Left kidney (tissue), 8 donors: ENCODE data around the gene NDUFA8. TPM values are rescaled to one million over a fixed set of nuclear protein-coding genes. Genes with fewer than 3 reads are reported as not detected.
A peak's percentile ranks its signal among the peaks of the same experiment; 100 is the strongest.

Source experiments
- DNase-seq: peaks from one replicate; pipeline ENCODE4 v3.0.0-alpha.2; 2013
- long read RNA-seq, 8 donors: transcript quantifications; one replicate each; lab custom pipeline, GENCODE V29; 2026
- polyA plus RNA-seq: library from polyadenylated mRNA; unstranded; fragments of 120-200 nt; gene quantifications from one replicate; pipeline ENCODE4 v1.2.1, GENCODE V29; 2013; ENCODE audit not compliant: insufficient read length

The NDUFA8 gene
- polyA plus RNA-seq: 70.9 TPM
- long read RNA-seq, donor 1, transcript NDUFA8-201 (4 exons, 844 nt): major isoform, 82 of 124 reads
- long read RNA-seq, donor 1, partial matches to known transcripts: 42 of 124 reads
- long read RNA-seq, donor 1, other reads (novel, unspliced or antisense): 0 of 124 reads
- long read RNA-seq, donor 2, transcript NDUFA8-201 (4 exons, 844 nt): major isoform, 72 of 101 reads
- long read RNA-seq, donor 2, partial matches to known transcripts: 22 of 101 reads
- long read RNA-seq, donor 2, other reads (novel, unspliced or antisense): 7 of 101 reads
- long read RNA-seq, donor 3, transcript NDUFA8-201 (4 exons, 844 nt): major isoform, 73 of 91 reads
- long read RNA-seq, donor 3, partial matches to known transcripts: 18 of 91 reads
- long read RNA-seq, donor 3, other reads (novel, unspliced or antisense): 0 of 91 reads
- long read RNA-seq, donor 4, transcript NDUFA8-201 (4 exons, 844 nt): major isoform, 7 of 7 reads
- long read RNA-seq, donor 4, partial matches to known transcripts: 0 of 7 reads
- long read RNA-seq, donor 4, other reads (novel, unspliced or antisense): 0 of 7 reads
- long read RNA-seq, donor 5, transcript NDUFA8-201 (4 exons, 844 nt): major isoform, 131 of 213 reads
- long read RNA-seq, donor 5, partial matches to known transcripts: 72 of 213 reads
- long read RNA-seq, donor 5, other reads (novel, unspliced or antisense): 10 of 213 reads
- long read RNA-seq, donor 6, transcript NDUFA8-201 (4 exons, 844 nt): major isoform, 61 of 85 reads
- long read RNA-seq, donor 6, partial matches to known transcripts: 24 of 85 reads
- long read RNA-seq, donor 6, other reads (novel, unspliced or antisense): 0 of 85 reads
- long read RNA-seq, donor 7, transcript NDUFA8-201 (4 exons, 844 nt): major isoform, 100 of 162 reads
- long read RNA-seq, donor 7, partial matches to known transcripts: 49 of 162 reads
- long read RNA-seq, donor 7, other reads (novel, unspliced or antisense): 13 of 162 reads
- long read RNA-seq, donor 8, transcript NDUFA8-201 (4 exons, 844 nt): major isoform, 30 of 45 reads
- long read RNA-seq, donor 8, partial matches to known transcripts: 15 of 45 reads
- long read RNA-seq, donor 8, other reads (novel, unspliced or antisense): 0 of 45 reads

DNA sequence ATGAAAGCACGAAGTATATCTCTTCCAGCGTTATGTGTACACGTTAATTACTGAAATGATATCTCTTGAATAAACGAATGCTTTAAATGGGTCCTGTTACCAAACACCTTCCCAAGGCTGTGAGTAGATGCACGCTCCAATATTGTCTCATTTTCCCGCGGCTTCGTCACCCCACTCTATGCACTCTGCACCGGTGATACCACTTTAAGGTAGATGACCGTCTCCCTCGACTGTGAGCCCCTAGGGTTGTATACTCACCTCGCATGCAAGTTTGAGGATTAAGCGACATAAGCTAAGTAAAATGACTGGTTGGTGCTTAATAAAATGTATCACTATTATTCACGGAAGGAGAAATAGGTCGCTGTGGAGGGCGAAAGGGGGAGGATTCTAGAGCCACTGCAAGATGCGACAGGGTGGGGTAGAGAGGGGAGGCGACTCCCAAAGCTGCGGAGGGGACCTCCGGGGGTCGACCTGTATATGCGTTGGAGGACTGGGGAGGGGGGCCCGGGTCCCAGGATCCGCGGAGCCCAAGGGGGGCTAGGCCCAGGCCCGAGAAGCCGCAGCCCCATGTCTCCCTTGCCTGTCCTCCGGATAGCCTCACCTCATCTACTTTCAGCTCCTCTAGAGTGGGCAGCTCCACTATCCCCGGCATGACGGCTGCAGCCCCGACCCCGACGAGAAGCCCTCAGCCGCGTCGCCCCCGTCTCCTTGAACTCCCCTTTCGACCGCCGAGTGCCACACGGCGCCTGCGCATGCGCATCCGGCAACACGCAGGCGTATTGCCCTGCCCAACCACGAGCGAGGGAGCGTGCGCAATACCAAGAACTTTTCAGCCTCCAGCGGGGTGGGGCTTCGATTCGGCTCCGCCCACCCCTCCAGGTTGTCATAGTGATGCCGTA lies at the start of gene NDUFA8, which contains the start of gene MORN5:
Gene NDUFA8 (minus strand): TSS at position 754 of the 899 bp plus-strand sequence. CDS start 102 bp downstream, at position 652.
Gene MORN5 (plus strand): TSS at position 883 of the 899 bp plus-strand sequence. CDS start 65 bp downstream, outside the sequence.
- peak; percentile 97 for DNase-seq

DNA sequence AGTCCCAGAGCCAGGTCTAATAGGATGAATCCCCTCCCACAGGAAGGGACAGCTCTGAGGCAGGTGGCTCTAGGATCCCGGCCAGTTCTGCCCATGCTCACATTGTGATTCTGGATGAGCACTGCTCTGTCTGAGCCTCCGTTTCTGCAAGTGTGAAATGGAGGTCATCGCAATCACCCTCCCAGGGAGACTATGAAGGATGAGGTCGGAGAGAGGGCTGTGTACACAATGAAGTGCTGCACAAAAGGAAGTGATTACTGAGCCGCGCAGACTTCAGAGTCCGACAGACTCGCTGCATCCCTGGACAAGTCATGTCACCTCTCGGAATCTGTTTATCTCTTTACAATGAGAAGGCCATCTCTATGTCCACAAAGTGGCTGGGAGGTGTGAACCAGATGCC lies 47.5 kb upstream of the NDUFA8 start:
- DNase-seq: no peak

DNA sequence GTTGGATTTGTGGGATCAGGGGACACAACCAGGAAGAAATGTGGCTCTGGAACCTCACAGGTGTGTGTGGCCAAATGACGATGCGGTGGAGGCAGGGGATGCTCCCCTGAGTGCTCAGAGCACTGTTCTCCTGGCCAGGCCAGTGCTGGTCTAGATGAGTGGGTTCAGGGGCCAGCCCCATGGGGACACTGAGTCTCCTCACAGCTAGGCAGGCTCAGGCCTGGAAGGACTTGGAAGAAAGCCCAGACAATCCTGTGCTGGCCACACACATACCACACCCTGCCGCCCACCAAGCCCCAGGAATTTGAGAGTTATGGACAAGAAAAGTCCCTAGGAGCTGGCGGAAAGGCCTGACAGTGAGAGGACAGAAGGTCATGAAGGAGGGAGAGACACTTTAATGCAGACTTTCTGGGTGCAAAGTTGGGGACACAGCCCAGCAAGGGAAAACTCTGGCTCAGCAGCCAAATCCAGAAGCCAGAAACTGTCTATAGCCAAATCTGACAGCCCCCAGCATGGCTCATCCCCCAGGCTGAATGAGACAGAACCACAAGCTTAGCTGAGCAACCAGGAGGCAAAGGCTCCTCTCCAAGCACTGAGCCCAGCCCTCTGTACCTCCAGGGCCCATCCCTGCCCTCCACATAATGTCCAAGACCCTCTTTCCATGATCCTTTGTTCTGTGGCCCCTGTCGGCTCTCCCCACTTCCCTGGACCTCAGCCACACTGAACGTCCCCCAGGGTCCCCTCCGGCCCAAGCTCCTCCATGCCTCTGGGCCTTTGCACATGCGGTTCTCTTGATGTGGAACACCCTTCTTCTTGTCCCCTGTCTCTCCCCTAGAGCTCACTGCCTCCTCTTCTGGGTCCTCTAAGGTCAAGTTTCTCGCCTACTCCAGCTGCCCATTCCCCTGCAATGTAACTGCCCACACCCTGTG lies 46.8 kb upstream of the NDUFA8 start:
- DNase-seq: no peak

GRCh38 chr9:122205176-122205575 lies 45.6 kb upstream of the NDUFA8 start:
- no peak for DNase-seq

DNA sequence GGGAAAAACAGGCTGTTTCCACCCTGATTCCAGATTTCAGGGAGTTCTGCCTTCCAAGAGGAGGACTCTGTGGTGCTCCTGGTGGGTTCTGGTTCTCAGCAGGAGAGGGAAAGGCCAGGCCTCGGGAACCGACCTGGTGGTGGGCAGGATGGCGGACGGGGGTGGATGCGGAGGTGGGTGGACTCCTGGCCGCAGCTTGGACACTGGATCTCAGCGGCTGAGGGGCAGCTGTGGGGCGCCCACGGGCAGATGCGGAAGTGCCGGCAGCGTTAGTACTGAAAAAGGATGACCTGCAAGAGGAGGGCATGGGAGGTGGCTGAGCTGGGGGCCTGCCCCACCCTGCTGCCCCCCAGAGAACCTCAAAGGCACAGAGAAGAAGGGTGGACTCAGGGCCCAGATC lies 44.9 kb upstream of the NDUFA8 start:
- DNase-seq: no peak

- no peak for DNase-seq
Observed at GRCh38 chr9:122204055-122204454, 44.5 kb upstream of the NDUFA8 start.

GRCh38 chr9:122202111-122202510 lies 42.5 kb upstream of the NDUFA8 start:
- DNase-seq: no peak

DNA sequence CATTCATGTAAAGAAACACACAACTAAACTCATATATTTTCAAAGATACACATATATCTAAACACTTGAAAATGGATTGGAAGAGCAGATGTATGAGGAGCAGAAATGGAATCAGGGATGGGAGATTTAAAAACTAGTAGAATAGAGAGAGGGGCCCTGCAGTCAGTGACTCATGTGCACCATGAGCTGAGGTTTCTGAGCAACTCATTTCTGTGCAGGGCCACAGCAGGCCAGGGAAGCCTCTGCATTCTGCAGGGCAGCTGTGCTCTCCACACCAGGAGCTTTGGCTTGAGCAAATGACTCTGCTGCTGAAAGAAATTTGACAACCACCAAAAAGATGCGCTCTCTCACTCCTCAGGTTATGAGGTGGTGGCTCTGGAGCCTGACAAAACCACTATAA lies 42.1 kb upstream of the NDUFA8 start:
- no peak for DNase-seq

- DNase-seq: no peak
Observed at GRCh38 chr9:122200960-122201595, 41.5 kb upstream of the NDUFA8 start.

- DNase-seq: no peak
Observed at GRCh38 chr9:122197882-122198281, 38.3 kb upstream of the NDUFA8 start.

DNA sequence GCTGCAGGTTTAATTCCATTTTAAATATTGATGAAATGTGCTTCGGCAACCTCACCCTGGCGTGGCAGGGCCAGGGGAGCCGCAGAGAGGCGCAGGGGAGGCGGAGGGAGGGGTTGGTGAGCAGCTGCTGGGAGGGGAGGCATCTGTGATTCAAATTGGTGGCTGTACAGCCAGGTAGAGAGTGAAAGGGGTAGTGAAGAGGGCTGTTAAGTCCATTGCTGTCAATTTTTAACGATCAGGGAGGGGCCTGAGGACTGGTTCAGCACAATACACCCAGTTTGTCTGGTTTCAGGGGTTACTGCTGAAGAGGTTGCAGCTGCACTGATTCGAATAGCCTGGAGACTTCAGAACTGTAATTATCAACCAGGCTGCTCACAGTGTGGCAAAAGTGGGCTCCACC lies 37.8 kb upstream of the NDUFA8 start:
- DNase-seq: no peak

GRCh38 chr9:122195875-122196274 lies 36.3 kb upstream of the NDUFA8 start:
- DNase-seq: no peak

- DNase-seq: no peak
Observed at GRCh38 chr9:122193651-122194050, 34.1 kb upstream of the NDUFA8 start.

DNA sequence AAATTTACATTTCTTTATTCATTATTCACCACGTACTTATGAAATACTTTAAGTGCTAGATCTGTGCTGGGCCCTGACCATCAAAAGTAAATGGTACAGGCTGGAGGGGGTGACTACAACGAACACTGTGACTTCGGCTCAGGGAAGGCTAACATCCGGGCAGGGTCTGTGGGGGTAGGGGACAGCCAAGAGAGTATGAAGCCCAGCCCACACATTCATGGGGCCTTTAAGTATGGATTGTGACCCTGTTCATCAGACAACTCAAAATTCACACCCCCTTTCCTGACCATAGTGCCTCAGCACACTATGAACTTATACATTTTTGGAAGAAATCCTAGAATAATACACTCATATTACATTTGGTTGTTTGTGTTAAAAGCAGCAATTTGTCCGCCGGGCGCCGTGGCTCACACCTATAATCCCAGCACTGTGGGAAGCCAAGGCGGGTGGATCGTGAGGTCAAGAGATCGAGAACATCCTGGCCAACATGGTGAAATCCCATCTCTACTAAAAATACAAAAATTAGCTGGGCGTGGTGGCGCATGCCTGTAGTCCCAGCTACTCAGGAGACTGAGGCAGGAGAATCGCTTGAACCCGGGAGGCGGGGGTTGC lies 33.4 kb upstream of the NDUFA8 start:
- DNase-seq: no peak

GRCh38 chr9:122192261-122192875 lies 32.8 kb upstream of the NDUFA8 start:
- DNase-seq: no peak

DNA sequence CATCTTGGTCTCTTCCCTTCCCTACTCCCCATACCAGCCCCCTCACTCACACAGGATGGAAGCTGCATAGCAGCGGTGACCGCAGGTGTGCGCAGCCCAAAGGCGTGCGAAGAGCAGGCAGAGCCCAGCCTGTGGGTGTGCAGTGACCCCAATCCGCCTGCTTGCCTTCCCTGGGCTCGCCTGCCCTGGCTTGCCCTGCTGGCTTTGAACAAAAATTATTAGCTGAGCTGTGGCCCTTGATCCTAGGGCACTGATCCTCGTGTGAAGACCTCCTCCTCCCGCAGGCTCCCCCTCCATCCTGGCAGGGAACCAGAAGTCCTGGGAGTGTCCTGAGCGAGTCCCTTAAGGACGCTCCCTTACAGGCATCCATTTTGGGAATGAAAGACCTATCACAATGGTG lies 32.0 kb upstream of the NDUFA8 start:
- peak; percentile 22 for DNase-seq

DNA sequence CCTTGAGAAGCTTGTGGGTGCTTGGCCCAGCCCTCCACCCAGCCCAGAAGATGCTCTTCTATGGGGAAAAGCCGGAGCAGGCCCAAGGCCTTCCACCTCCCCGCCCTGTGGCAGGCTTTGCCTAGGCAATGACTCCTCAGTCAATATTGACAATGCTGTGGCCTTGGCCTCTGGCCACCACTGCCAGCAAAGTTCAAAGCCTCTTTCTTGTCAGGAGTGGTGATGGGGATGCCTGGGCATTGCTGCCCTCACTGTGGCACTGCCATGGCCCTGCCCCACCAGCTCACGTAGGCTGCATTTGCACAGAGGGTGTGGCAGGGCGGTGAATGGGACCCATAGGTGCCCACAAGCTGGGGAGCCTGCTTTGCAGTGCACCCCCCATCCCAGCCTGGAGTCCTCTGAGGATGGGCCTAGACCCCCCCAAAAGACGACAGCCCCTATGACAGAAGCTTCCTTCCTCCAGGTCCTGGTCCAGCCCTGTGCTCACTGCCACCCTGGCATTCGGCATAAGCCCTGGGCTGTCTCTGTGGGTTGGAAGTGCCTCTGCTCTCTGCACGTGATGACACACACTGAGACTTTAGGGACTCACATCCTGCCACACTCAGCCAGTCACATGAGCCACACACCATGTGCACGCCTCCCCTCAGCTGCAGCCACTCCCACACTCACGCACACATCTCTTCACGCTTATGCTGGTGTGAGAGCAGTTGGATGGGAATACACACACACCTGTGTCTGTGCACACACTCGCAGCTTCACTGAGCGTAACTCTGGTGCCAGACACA lies 31.2 kb upstream of the NDUFA8 start:
- no peak for DNase-seq

DNA sequence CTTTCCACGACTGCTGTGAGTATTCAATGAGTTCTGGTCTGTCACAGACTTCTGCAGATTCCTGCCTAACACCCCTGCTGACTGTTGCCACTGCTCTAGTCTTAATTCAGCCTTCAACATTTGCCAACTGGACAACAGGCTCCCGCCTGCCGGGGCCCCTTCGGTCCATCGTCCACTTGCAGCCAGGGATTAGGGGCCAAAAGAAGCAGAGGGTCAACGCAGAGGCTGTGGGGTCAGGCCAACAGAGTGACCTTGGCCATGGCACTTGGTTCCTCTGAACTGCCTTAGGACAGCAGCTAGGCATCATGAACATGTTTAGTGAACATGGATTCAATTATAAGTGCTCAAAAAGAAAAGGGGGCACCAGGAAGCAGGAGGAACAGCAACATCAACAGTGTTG lies 28.8 kb upstream of the NDUFA8 start:
- DNase-seq: no peak
